ENCODE data around the gene CRYGA. TPM values are rescaled to one million over a fixed set of nuclear protein-coding genes. Genes with fewer than 3 reads are reported as not detected.

CRYGA gene
- total RNA-seq, 1 donor from 2014 or later = not detected

GRCh38 chr2:208207769-208208168 lies 44.4 kb upstream of the CRYGA start:
- Histone ChIP-seq H3K9ac (no peak overlapping the region), H3K79me2 (ENCODE audit: low read depth) (no peaks in the 10 kb centered on the region), H2AFZ (replicated peaks) (no peak overlapping the region), H3K4me2 (no peak overlapping the region), H3K9me3 (ENCODE audit: low read depth) (no peaks in the 10 kb centered on the region), H3F3A (ENCODE audit: low read depth) (no peaks in the 10 kb centered on the region), H3K27ac (no peak overlapping the region), H3K27me3 (no peaks in the 10 kb centered on the region), H3K4me1 (no peaks in the 10 kb centered on the region), H3K4me3 (no peak overlapping the region), H3K36me3 (no peaks in the 10 kb centered on the region), H4K20me1 (ENCODE audit: low read depth) (no peaks in the 10 kb centered on the region)
- Mint-ChIP-seq H3K27ac (no peak overlapping the region), H3K36me3 (no peaks in the 10 kb centered on the region), H3K4me1 (no peaks in the 10 kb centered on the region), H3K4me3 (no peak overlapping the region), H3K9me3 (peaks cover 4% of the 10 kb centered on the region), H3K27me3 (ENCODE audit: insufficient read depth, low read depth) (peaks cover 2% of the 10 kb centered on the region)
- TF ChIP-seq EZH2 (IDR thresholded peaks at IDR 0.05) = no peak
- TF ChIP-seq EZH2phosphoT487 (IDR thresholded peaks at IDR 0.05) = no peak
- TF ChIP-seq, protein P1, sequence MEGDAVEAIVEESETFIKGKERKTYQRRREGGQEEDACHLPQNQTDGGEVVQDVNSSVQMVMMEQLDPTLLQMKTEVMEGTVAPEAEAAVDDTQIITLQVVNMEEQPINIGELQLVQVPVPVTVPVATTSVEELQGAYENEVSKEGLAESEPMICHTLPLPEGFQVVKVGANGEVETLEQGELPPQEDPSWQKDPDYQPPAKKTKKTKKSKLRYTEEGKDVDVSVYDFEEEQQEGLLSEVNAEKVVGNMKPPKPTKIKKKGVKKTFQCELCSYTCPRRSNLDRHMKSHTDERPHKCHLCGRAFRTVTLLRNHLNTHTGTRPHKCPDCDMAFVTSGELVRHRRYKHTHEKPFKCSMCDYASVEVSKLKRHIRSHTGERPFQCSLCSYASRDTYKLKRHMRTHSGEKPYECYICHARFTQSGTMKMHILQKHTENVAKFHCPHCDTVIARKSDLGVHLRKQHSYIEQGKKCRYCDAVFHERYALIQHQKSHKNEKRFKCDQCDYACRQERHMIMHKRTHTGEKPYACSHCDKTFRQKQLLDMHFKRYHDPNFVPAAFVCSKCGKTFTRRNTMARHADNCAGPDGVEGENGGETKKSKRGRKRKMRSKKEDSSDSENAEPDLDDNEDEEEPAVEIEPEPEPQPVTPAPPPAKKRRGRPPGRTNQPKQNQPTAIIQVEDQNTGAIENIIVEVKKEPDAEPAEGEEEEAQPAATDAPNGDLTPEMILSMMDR (IDR thresholded peaks at IDR 0.05) = no peak
- DNase-seq (ENCODE audit: low spot score) = no peak

DNA sequence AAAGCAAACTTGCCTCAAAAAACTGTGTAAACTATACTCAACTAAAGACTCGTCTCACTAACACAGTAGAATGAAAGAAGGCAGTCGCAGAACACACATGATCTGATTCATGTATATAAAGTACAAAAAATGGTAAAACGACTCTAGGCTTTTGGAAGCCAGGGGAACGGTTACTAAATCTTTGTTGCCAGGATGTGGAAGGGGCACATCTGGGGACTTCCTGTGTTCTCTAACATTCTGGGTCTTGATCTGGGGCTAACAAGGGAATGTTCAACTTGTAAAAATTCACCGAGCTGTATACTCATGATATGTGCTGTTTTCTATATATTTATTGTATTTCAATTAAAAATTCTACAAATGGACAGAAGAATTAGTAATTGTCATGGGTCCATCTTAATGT lies 40.8 kb upstream of the CRYGA start:
- no peaks in the 10 kb centered on the region for H3K36me3 Mint-ChIP-seq
- Histone ChIP-seq H3K36me3 (no peaks in the 10 kb centered on the region), H3F3A (ENCODE audit: low read depth) (no peaks in the 10 kb centered on the region), H3K27ac (no peak overlapping the region), H3K27me3 (no peaks in the 10 kb centered on the region), H4K20me1 (ENCODE audit: low read depth) (no peaks in the 10 kb centered on the region), H3K4me2 (no peak overlapping the region), H3K4me1 (peaks cover 12% of the 10 kb centered on the region), H2AFZ (replicated peaks) (peak overlapping the region; percentile 28), H3K9ac (no peak overlapping the region), H3K79me2 (ENCODE audit: low read depth) (no peaks in the 10 kb centered on the region), H3K9me3 (ENCODE audit: low read depth) (no peaks in the 10 kb centered on the region), H3K4me3 (no peak overlapping the region)
- no peak for TF ChIP-seq EZH2 (IDR thresholded peaks at IDR 0.05)
- TF ChIP-seq, protein P1 (IDR thresholded peaks at IDR 0.05) = no peak
- H3K9me3 Mint-ChIP-seq = peaks cover under 1% of the 10 kb centered on the region
- no peak overlapping the region for H3K4me3 Mint-ChIP-seq
- no peak overlapping the region for H3K27ac Mint-ChIP-seq
- no peak for DNase-seq (ENCODE audit: low spot score)
- peaks cover 8% of the 10 kb centered on the region for H3K4me1 Mint-ChIP-seq
- peaks cover 1% of the 10 kb centered on the region for H3K27me3 Mint-ChIP-seq (ENCODE audit: insufficient read depth, low read depth)

DNA sequence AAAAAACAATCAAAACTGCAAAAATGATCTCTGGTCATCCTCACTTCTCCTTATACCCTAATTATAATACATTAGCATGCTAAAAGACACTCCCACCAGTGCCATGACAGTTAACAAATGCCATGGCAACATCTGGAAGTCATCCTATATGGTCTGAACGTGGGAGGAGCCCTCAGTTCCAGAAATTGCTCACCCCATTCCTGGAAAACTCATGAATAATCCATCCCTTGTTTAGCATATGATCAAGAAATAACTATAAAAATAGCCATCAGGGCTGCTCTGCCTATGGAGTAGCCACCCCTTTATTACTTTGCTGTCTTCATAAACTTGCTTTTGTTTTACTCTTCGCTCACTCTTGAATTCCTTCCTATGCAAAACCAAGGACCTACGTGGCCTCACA lies 32.1 kb upstream of the CRYGA start:
- no peak overlapping the region for H3K4me3 ChIP-seq
- no peak overlapping the region for H3K27ac ChIP-seq
- H3K4me1 ChIP-seq = peaks cover 17% of the 10 kb centered on the region
- no peaks in the 10 kb centered on the region for H3F3A ChIP-seq (ENCODE audit: low read depth)
- no peaks in the 10 kb centered on the region for H3K27me3 ChIP-seq
- Mint-ChIP-seq H3K27me3 (ENCODE audit: insufficient read depth, low read depth) (no peaks in the 10 kb centered on the region), H3K4me1 (peaks cover 25% of the 10 kb centered on the region), H3K27ac (no peak overlapping the region), H3K9me3 (peaks cover 3% of the 10 kb centered on the region), H3K4me3 (peak overlapping the region; percentile 50), H3K36me3 (no peaks in the 10 kb centered on the region)
- H3K9ac ChIP-seq = no peak overlapping the region
- no peak overlapping the region for H2AFZ ChIP-seq (replicated peaks)
- H3K36me3 ChIP-seq = no peaks in the 10 kb centered on the region
- H3K9me3 ChIP-seq (ENCODE audit: low read depth) = no peaks in the 10 kb centered on the region
- no peak overlapping the region for H3K4me2 ChIP-seq
- no peaks in the 10 kb centered on the region for H4K20me1 ChIP-seq (ENCODE audit: low read depth)
- DNase-seq (ENCODE audit: low spot score) = no peak
- no peaks in the 10 kb centered on the region for H3K79me2 ChIP-seq (ENCODE audit: low read depth)
- no peak for TF ChIP-seq EZH2 (IDR thresholded peaks at IDR 0.05)

DNA sequence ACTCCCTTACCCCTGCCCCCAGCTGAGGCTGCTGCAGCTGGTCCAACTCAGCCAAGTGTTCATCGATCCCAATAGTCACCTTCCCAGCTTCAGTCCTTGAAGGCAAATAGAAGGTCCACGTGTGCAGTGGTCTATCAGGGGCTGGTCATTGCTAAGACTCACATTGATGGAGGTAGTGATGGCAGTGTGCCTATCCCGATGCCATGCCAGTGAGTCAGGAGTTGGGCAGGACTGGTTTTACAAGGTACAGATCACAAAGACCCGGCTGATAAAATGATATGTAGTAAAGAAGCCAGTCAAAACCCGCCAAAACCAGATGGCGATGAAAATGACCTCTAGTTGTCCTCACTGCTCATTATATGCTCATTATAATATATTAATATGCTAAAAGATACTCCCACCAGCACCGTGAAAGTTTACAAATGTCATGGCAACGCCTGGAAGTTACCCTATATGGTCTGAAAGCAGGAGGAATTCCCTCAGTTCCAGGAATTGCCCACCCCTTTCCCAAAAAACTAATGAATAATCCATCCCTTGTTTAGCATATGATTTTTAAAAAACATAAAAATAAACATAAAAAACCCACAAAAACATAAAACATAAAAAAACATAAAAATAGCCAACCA lies 29.3 kb upstream of the CRYGA start:
- Histone ChIP-seq H3K27me3 (no peaks in the 10 kb centered on the region), H3K9me3 (ENCODE audit: low read depth) (no peaks in the 10 kb centered on the region), H3K4me3 (no peak overlapping the region), H3K27ac (no peak overlapping the region), H2AFZ (replicated peaks) (no peak overlapping the region), H4K20me1 (ENCODE audit: low read depth) (no peaks in the 10 kb centered on the region), H3K4me1 (peaks cover 33% of the 10 kb centered on the region), H3K4me2 (no peak overlapping the region), H3K79me2 (ENCODE audit: low read depth) (no peaks in the 10 kb centered on the region), H3K36me3 (no peaks in the 10 kb centered on the region), H3F3A (ENCODE audit: low read depth) (peaks cover 15% of the 10 kb centered on the region), H3K9ac (no peak overlapping the region)
- peaks cover 5% of the 10 kb centered on the region for H3K27me3 Mint-ChIP-seq (ENCODE audit: insufficient read depth, low read depth)
- H3K4me1 Mint-ChIP-seq = peaks cover 40% of the 10 kb centered on the region
- H3K27ac Mint-ChIP-seq = peak overlapping the region; percentile 74
- no peak overlapping the region for H3K4me3 Mint-ChIP-seq
- no peak for DNase-seq (ENCODE audit: low spot score)
- no peaks in the 10 kb centered on the region for H3K36me3 Mint-ChIP-seq
- no peaks in the 10 kb centered on the region for H3K9me3 Mint-ChIP-seq
- TF ChIP-seq EZH2 (IDR thresholded peaks at IDR 0.05) = no peak

All from neural progenitor cell (in vitro differentiated cells).